ENCODE measurements around the gene REXO1.

The REXO1 gene

DNA sequence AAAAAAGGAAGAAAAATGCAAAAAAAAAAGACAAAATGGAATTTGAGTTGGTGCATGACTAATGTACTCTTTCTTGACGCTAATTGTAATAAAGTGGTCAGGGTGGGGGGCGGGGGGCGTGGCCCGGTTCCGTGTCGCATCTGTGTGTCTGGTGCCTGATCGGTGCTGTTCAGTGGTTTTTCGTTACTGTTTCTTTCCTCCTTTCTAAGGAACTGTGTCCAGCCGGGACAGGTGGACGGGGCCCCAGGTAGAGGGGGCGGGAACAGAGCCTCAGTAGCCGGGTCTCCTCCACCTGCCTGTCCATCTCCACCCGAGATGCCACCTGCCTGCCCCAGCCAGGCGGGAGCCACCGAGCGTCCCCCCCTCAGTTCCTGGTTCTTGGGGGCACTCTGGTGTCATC is 68.7 kb downstream of the REXO1 start:
- no peak overlapping the region for H3K4me3 ChIP-seq (ENCODE audit: low read length)
- H4K8ac ChIP-seq (ENCODE audit: low read depth, low read length) = no peak overlapping the region
- no peaks in the 10 kb centered on the region for H3K4me1 ChIP-seq (ENCODE audit: control insufficient read depth, low read depth, low read length)
- no peak overlapping the region for H3K18ac ChIP-seq (ENCODE audit: low read length)
- WGBS (ENCODE audit: extremely low coverage, insufficient coverage, low lambda C conversion rate) = no CpG with 5 or more reads among the region's 16 CpGs
- DNase-seq = no peak
- no peak overlapping the region for H4K5ac ChIP-seq (ENCODE audit: low read length)
- H2AK5ac ChIP-seq (ENCODE audit: low read length) = no peak overlapping the region
- H3K79me1 ChIP-seq (ENCODE audit: low read length) = no peaks in the 10 kb centered on the region
- no peak overlapping the region for H2BK15ac ChIP-seq (replicated peaks; ENCODE audit: low read depth)
- no peak overlapping the region for H2BK5ac ChIP-seq (ENCODE audit: low read length)
- H3K79me2 ChIP-seq (ENCODE audit: control insufficient read depth, insufficient read depth, low read length) = no peaks in the 10 kb centered on the region
- H3K36me3 ChIP-seq (ENCODE audit: control insufficient read depth, insufficient read depth, low read length) = no peaks in the 10 kb centered on the region
- no peak overlapping the region for H3K56ac ChIP-seq (ENCODE audit: low read length)
- H3K9ac ChIP-seq (ENCODE audit: low read length) = no peak overlapping the region
- no peak overlapping the region for H3K4ac ChIP-seq (ENCODE audit: low read depth, low read length)
- H2BK120ac ChIP-seq (ENCODE audit: low read depth, low read length) = no peak overlapping the region
- H3K27me3 ChIP-seq (ENCODE audit: insufficient read depth, low read length, poor library complexity) = peaks cover 34% of the 10 kb centered on the region
- no peak overlapping the region for H3K27ac ChIP-seq (ENCODE audit: low read depth, low read length)
- H3K4me2 ChIP-seq (ENCODE audit: low read length) = no peak overlapping the region
- H3K23ac ChIP-seq (ENCODE audit: low read length) = no peak overlapping the region

DNA sequence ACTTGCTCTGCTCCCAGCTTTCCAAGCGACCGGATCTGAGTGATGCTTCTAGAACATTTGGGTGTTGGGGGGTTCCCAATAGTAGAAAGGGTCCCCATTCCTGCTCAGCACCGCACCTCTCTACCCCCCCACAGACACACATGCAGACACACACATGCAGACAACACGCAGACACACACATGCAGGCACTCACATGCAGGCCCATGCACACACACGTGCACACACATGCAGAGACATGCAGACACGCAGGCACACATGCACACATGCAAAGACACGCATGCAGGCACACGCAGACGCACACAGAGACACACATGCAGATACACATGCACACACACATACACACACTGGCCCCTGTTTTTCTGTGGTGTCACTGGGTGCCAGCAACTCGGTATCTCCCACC is 71.1 kb downstream of the REXO1 start:
- WGBS (ENCODE audit: extremely low coverage, insufficient coverage, low lambda C conversion rate) = no CpG with 5 or more reads among the region's 10 CpGs
- no peak overlapping the region for H3K4ac ChIP-seq (ENCODE audit: low read depth, low read length)
- peaks cover 37% of the 10 kb centered on the region for H3K27me3 ChIP-seq (ENCODE audit: insufficient read depth, low read length, poor library complexity)
- H2AK5ac ChIP-seq (ENCODE audit: low read length) = no peak overlapping the region
- no peak overlapping the region for H3K56ac ChIP-seq (ENCODE audit: low read length)
- no peaks in the 10 kb centered on the region for H3K36me3 ChIP-seq (ENCODE audit: control insufficient read depth, insufficient read depth, low read length)
- no peak overlapping the region for H2BK120ac ChIP-seq (ENCODE audit: low read depth, low read length)
- no peaks in the 10 kb centered on the region for H3K4me1 ChIP-seq (ENCODE audit: control insufficient read depth, low read depth, low read length)
- no peak overlapping the region for H3K9ac ChIP-seq (ENCODE audit: low read length)
- H3K79me2 ChIP-seq (ENCODE audit: control insufficient read depth, insufficient read depth, low read length) = no peaks in the 10 kb centered on the region
- H2BK5ac ChIP-seq (ENCODE audit: low read length) = no peak overlapping the region
- no peak overlapping the region for H4K8ac ChIP-seq (ENCODE audit: low read depth, low read length)
- H4K5ac ChIP-seq (ENCODE audit: low read length) = no peak overlapping the region
- no peak overlapping the region for H3K18ac ChIP-seq (ENCODE audit: low read length)
- no peak for DNase-seq
- no peak overlapping the region for H2BK15ac ChIP-seq (replicated peaks; ENCODE audit: low read depth)
- H3K23ac ChIP-seq (ENCODE audit: low read length) = no peak overlapping the region
- no peak overlapping the region for H3K4me3 ChIP-seq (ENCODE audit: low read length)
- no peaks in the 10 kb centered on the region for H3K79me1 ChIP-seq (ENCODE audit: low read length)
- H3K27ac ChIP-seq (ENCODE audit: low read depth, low read length) = no peak overlapping the region
- H3K4me2 ChIP-seq (ENCODE audit: low read length) = no peak overlapping the region

DNA sequence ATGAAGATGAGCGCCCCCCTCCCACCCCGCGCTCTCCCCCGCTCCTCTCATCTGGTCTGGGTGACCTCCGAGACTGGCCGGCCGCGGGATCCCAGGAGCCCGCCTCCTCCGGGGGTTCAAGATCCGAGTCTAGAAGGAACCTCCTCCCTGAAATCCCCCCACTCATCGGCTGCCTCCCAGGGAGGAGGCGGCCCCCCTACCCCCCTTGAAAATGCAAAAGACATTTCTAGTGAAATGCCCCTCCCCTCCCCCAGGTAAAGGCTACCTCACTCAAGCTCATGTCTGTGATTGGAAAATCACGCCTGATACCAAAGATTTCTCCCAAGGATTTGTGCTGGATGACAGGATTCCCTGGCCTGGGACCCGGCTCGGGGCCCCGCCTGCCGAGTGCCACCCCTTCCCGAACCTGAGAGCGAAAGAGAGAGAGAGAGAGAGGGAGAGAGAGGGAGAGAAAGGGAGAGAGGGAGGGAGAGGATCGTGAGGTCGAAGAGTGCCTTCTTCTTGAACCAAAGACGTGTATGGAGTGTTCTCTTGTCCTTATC is 71.6 kb downstream of the REXO1 start:
- no peak overlapping the region for H3K23ac ChIP-seq (ENCODE audit: low read length)
- no peak overlapping the region for H4K5ac ChIP-seq (ENCODE audit: low read length)
- no peaks in the 10 kb centered on the region for H3K79me2 ChIP-seq (ENCODE audit: control insufficient read depth, insufficient read depth, low read length)
- H3K4me1 ChIP-seq (ENCODE audit: control insufficient read depth, low read depth, low read length) = no peaks in the 10 kb centered on the region
- H2BK120ac ChIP-seq (ENCODE audit: low read depth, low read length) = no peak overlapping the region
- H3K36me3 ChIP-seq (ENCODE audit: control insufficient read depth, insufficient read depth, low read length) = no peaks in the 10 kb centered on the region
- WGBS (ENCODE audit: extremely low coverage, insufficient coverage, low lambda C conversion rate) = no CpG with 5 or more reads among the region's 23 CpGs
- H2BK15ac ChIP-seq (replicated peaks; ENCODE audit: low read depth) = no peak overlapping the region
- H3K56ac ChIP-seq (ENCODE audit: low read length) = no peak overlapping the region
- no peak overlapping the region for H4K8ac ChIP-seq (ENCODE audit: low read depth, low read length)
- no peak overlapping the region for H3K4me2 ChIP-seq (ENCODE audit: low read length)
- H3K18ac ChIP-seq (ENCODE audit: low read length) = no peak overlapping the region
- H3K27me3 ChIP-seq (ENCODE audit: insufficient read depth, low read length, poor library complexity) = peaks cover 37% of the 10 kb centered on the region
- H3K4me3 ChIP-seq (ENCODE audit: low read length) = no peak overlapping the region
- H3K9ac ChIP-seq (ENCODE audit: low read length) = no peak overlapping the region
- H3K27ac ChIP-seq (ENCODE audit: low read depth, low read length) = no peak overlapping the region
- no peak overlapping the region for H3K4ac ChIP-seq (ENCODE audit: low read depth, low read length)
- peak; percentile 26 for DNase-seq
- H2BK5ac ChIP-seq (ENCODE audit: low read length) = no peak overlapping the region
- no peaks in the 10 kb centered on the region for H3K79me1 ChIP-seq (ENCODE audit: low read length)
- H2AK5ac ChIP-seq (ENCODE audit: low read length) = no peak overlapping the region

DNA sequence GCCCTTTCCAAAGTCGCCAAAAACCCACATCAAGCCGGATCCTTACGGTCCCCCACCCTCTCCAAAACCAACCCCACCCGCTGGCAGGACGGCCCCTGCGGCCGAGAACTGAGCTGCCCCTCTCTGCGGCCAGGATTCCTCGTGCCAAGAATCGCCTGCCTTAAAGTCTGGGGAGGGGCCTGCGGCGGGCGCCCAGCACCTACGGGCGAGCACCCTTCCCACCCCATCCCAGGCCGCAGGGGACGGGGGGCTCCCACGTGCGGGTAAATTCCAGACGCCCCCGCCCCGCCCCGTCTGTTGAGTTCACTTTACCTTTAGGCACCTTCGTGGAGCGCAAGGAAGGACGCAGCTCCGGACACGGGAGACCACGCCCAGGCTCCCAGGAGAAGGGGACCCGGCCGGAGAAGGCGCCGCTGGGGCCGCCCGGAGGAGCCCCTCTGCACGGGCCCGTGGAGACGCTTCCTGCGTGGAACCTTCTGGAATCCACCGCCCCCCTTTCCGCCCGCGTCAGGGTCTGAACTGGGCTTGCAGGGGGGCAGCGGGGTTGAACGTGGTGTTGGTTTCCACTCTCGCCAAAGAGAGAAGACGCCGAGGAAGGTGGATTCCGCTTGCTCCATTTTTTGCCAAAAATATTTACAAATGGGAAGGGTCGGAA is 72.2 kb downstream of the REXO1 start:
- H3K56ac ChIP-seq (ENCODE audit: low read length) = no peak overlapping the region
- H3K4me1 ChIP-seq (ENCODE audit: control insufficient read depth, low read depth, low read length) = no peaks in the 10 kb centered on the region
- H2AK5ac ChIP-seq (ENCODE audit: low read length) = no peak overlapping the region
- H3K36me3 ChIP-seq (ENCODE audit: control insufficient read depth, insufficient read depth, low read length) = no peaks in the 10 kb centered on the region
- H3K27me3 ChIP-seq (ENCODE audit: insufficient read depth, low read length, poor library complexity) = peaks cover 38% of the 10 kb centered on the region
- no peak overlapping the region for H3K4me3 ChIP-seq (ENCODE audit: low read length)
- H4K5ac ChIP-seq (ENCODE audit: low read length) = no peak overlapping the region
- DNase-seq = no peak
- H2BK15ac ChIP-seq (replicated peaks; ENCODE audit: low read depth) = no peak overlapping the region
- H3K9ac ChIP-seq (ENCODE audit: low read length) = no peak overlapping the region
- no peak overlapping the region for H3K4ac ChIP-seq (ENCODE audit: low read depth, low read length)
- H3K79me2 ChIP-seq (ENCODE audit: control insufficient read depth, insufficient read depth, low read length) = no peaks in the 10 kb centered on the region
- H2BK120ac ChIP-seq (ENCODE audit: low read depth, low read length) = no peak overlapping the region
- H3K79me1 ChIP-seq (ENCODE audit: low read length) = no peaks in the 10 kb centered on the region
- H3K23ac ChIP-seq (ENCODE audit: low read length) = no peak overlapping the region
- no peak overlapping the region for H3K27ac ChIP-seq (ENCODE audit: low read depth, low read length)
- no peak overlapping the region for H3K18ac ChIP-seq (ENCODE audit: low read length)
- H3K4me2 ChIP-seq (ENCODE audit: low read length) = no peak overlapping the region
- no peak overlapping the region for H4K8ac ChIP-seq (ENCODE audit: low read depth, low read length)
- no CpG with 5 or more reads among the region's 50 CpGs for WGBS (ENCODE audit: extremely low coverage, insufficient coverage, low lambda C conversion rate)
- no peak overlapping the region for H2BK5ac ChIP-seq (ENCODE audit: low read length)

DNA sequence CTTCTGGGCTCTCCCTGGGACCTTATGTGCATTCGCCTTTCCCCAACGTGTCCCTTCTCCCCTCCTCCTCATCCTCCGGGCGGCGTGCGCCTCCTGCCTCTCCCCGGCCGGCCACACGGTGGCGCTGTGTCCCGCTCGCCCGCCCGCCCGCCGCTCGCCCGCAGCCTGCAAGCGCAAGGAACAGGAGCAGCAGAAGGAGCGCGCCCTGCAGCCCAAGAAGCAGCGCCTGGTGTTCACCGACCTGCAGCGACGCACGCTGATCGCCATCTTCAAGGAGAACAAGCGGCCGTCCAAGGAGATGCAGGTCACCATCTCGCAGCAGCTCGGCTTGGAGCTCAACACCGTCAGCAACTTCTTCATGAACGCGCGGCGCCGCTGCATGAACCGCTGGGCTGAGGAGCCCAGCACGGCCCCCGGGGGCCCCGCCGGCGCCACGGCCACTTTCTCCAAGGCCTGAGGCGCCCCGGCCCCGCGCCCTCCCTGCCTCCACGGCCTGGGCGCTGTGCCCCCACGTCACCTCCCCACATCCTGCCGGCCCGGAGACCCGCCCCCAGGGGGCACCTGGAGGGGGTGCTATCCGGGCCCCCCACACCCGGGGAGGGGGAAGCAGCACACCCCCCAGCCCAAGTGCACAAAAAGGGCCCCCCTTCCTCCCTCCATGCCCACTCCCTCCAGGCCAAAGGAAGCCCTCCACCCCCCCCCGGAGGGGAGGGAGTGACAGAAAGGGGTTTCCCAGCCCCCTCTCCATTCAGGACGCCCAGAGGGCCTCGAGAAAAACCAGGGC is 73.1 kb downstream of the REXO1 start:
- no peak overlapping the region for H3K4me2 ChIP-seq (ENCODE audit: low read length)
- H3K27me3 ChIP-seq (ENCODE audit: insufficient read depth, low read length, poor library complexity) = peaks cover 38% of the 10 kb centered on the region
- no peak overlapping the region for H3K4me3 ChIP-seq (ENCODE audit: low read length)
- H4K8ac ChIP-seq (ENCODE audit: low read depth, low read length) = no peak overlapping the region
- H3K4ac ChIP-seq (ENCODE audit: low read depth, low read length) = no peak overlapping the region
- H3K23ac ChIP-seq (ENCODE audit: low read length) = no peak overlapping the region
- no peak overlapping the region for H2BK5ac ChIP-seq (ENCODE audit: low read length)
- no peak overlapping the region for H3K56ac ChIP-seq (ENCODE audit: low read length)
- H3K18ac ChIP-seq (ENCODE audit: low read length) = no peak overlapping the region
- H3K27ac ChIP-seq (ENCODE audit: low read depth, low read length) = no peak overlapping the region
- H3K4me1 ChIP-seq (ENCODE audit: control insufficient read depth, low read depth, low read length) = no peaks in the 10 kb centered on the region
- no peak overlapping the region for H4K5ac ChIP-seq (ENCODE audit: low read length)
- H3K79me1 ChIP-seq (ENCODE audit: low read length) = no peaks in the 10 kb centered on the region
- no peak overlapping the region for H2BK15ac ChIP-seq (replicated peaks; ENCODE audit: low read depth)
- no peak overlapping the region for H2BK120ac ChIP-seq (ENCODE audit: low read depth, low read length)
- peak; percentile 91 for DNase-seq
- H3K79me2 ChIP-seq (ENCODE audit: control insufficient read depth, insufficient read depth, low read length) = no peaks in the 10 kb centered on the region
- H3K9ac ChIP-seq (ENCODE audit: low read length) = no peak overlapping the region
- H3K36me3 ChIP-seq (ENCODE audit: control insufficient read depth, insufficient read depth, low read length) = no peaks in the 10 kb centered on the region
- WGBS (ENCODE audit: extremely low coverage, insufficient coverage, low lambda C conversion rate) = no CpG with 5 or more reads among the region's 59 CpGs
- no peak overlapping the region for H2AK5ac ChIP-seq (ENCODE audit: low read length)

Measured in mesendoderm (in vitro differentiated cells).